H1 (cell line): ENCODE data around the gene PKD1L1. TPM values are rescaled to one million over a fixed set of nuclear protein-coding genes. Genes with fewer than 3 reads are reported as not detected.

Source experiments
- KDM1A ChIP-seq: fragments of 200-600, 300-600 bp; sonication (generic); IDR thresholded peaks from 2 replicates; pipeline ENCODE4 v1.7.1; 2016; ENCODE audit warnings: mild to moderate bottlenecking, low read length, borderline replicate concordance
- POU5F1 ChIP-seq: IDR thresholded peaks from 2 replicates; pipeline ENCODE4 v1.6.1; 2011; ENCODE audit warnings: low read depth, mild to moderate bottlenecking, low read length, moderate library complexity
- SIN3A ChIP-seq, 2 experiments: IDR thresholded peaks in 1 of 2; conservative IDR thresholded peaks in 1 of 2; 2 replicates each; pipeline ENCODE4 v1.6.1; 2011 to 2012; ENCODE audit warnings: low read length in 2 of 2, improper control_type of control experiment in 1 of 2, low read depth in 1 of 2, mild to moderate bottlenecking in 1 of 2
- SIRT6 ChIP-seq: IDR thresholded peaks from one replicate; pipeline ENCODE4 v1.7.1; 2012; ENCODE audit warnings: low read length, inconsistent platforms
- polyA plus RNA-seq, 7 experiments: library from polyadenylated mRNA; depleted of rRNA in 3 of 7; stranded (reverse) in 5 of 7; unstranded in 2 of 7; fragments of >200 nt in 5 of 7; fragments of 200-250 nt in 2 of 7; gene quantifications; 1 replicate in 5 of 7; 2 replicates in 1 of 7; 4 replicates in 1 of 7; pipeline versions ENCODE4 v1.2.1 to v1.2.3, GENCODE V29; 2011 to 2013; ENCODE audit warnings: missing spikeins in 2 of 7, mixed read lengths in 2 of 7
- total RNA-seq: library from RNA; stranded (reverse); fragmentation: NEBNext Ultra II Directional; extraction: Animal tissue kit (Norgen Biotek cat#: 25700); gene quantifications from 2 replicates; pipeline ENCODE4 v1.2.1, GENCODE V29; 2021
- TF ChIP-seq, protein P1 (sequence below): fragments of 300-600 bp; sonication (generic); IDR thresholded peaks from 2 replicates; pipeline ENCODE4 v1.7.1; 2012; ENCODE audit warnings: low read length, moderate library complexity, mild to moderate bottlenecking, inconsistent platforms; ENCODE audit not compliant: insufficient replicate concordance

The PKD1L1 gene
- total and polyA plus RNA-seq, 2 of the 8 experiments (the other 6 are each of a cell fraction or from before 2014, with no cell fraction given): 0.22 to 0.35 TPM

DNA sequence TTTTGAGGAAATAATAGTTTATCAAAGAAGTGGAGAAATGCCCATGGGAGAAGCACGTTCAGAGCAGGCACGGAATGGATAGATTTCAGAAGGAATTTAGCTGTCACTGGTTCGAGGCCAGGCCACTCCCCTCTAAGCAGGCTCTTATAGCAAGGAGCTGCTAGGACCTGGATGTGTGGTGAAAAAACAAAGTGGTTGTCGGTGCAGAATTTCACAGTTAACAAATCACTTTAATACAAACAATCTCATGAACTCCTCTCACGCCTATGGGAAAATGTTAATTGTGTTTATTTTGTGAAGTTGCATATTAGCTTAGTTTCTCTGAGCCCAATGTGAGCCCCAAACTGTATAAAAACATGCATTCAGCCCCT lies 176.3 kb downstream of the PKD1L1 start (continued):
- TF ChIP-seq, protein P1, sequence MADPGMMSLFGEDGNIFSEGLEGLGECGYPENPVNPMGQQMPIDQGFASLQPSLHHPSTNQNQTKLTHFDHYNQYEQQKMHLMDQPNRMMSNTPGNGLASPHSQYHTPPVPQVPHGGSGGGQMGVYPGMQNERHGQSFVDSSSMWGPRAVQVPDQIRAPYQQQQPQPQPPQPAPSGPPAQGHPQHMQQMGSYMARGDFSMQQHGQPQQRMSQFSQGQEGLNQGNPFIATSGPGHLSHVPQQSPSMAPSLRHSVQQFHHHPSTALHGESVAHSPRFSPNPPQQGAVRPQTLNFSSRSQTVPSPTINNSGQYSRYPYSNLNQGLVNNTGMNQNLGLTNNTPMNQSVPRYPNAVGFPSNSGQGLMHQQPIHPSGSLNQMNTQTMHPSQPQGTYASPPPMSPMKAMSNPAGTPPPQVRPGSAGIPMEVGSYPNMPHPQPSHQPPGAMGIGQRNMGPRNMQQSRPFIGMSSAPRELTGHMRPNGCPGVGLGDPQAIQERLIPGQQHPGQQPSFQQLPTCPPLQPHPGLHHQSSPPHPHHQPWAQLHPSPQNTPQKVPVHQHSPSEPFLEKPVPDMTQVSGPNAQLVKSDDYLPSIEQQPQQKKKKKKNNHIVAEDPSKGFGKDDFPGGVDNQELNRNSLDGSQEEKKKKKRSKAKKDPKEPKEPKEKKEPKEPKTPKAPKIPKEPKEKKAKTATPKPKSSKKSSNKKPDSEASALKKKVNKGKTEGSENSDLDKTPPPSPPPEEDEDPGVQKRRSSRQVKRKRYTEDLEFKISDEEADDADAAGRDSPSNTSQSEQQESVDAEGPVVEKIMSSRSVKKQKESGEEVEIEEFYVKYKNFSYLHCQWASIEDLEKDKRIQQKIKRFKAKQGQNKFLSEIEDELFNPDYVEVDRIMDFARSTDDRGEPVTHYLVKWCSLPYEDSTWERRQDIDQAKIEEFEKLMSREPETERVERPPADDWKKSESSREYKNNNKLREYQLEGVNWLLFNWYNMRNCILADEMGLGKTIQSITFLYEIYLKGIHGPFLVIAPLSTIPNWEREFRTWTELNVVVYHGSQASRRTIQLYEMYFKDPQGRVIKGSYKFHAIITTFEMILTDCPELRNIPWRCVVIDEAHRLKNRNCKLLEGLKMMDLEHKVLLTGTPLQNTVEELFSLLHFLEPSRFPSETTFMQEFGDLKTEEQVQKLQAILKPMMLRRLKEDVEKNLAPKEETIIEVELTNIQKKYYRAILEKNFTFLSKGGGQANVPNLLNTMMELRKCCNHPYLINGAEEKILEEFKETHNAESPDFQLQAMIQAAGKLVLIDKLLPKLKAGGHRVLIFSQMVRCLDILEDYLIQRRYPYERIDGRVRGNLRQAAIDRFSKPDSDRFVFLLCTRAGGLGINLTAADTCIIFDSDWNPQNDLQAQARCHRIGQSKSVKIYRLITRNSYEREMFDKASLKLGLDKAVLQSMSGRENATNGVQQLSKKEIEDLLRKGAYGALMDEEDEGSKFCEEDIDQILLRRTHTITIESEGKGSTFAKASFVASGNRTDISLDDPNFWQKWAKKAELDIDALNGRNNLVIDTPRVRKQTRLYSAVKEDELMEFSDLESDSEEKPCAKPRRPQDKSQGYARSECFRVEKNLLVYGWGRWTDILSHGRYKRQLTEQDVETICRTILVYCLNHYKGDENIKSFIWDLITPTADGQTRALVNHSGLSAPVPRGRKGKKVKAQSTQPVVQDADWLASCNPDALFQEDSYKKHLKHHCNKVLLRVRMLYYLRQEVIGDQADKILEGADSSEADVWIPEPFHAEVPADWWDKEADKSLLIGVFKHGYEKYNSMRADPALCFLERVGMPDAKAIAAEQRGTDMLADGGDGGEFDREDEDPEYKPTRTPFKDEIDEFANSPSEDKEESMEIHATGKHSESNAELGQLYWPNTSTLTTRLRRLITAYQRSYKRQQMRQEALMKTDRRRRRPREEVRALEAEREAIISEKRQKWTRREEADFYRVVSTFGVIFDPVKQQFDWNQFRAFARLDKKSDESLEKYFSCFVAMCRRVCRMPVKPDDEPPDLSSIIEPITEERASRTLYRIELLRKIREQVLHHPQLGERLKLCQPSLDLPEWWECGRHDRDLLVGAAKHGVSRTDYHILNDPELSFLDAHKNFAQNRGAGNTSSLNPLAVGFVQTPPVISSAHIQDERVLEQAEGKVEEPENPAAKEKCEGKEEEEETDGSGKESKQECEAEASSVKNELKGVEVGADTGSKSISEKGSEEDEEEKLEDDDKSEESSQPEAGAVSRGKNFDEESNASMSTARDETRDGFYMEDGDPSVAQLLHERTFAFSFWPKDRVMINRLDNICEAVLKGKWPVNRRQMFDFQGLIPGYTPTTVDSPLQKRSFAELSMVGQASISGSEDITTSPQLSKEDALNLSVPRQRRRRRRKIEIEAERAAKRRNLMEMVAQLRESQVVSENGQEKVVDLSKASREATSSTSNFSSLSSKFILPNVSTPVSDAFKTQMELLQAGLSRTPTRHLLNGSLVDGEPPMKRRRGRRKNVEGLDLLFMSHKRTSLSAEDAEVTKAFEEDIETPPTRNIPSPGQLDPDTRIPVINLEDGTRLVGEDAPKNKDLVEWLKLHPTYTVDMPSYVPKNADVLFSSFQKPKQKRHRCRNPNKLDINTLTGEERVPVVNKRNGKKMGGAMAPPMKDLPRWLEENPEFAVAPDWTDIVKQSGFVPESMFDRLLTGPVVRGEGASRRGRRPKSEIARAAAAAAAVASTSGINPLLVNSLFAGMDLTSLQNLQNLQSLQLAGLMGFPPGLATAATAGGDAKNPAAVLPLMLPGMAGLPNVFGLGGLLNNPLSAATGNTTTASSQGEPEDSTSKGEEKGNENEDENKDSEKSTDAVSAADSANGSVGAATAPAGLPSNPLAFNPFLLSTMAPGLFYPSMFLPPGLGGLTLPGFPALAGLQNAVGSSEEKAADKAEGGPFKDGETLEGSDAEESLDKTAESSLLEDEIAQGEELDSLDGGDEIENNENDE: no peak
- TF ChIP-seq KDM1A (no peak), POU5F1 (no peak), SIN3A (conservative IDR thresholded peaks at IDR 0.05 in 1 of 2, IDR thresholded peaks at IDR 0.05 in 1 of 2; ENCODE audit: low read depth in 1 of 2, low read length in 2 of 2) (no peak), SIRT6 (no peak)
